ENCODE results near the gene SLIT3.

The SLIT3 gene

GRCh38 chr5:168780888-168781287, 520.1 kb downstream of the SLIT3 start:
- intact Hi-C loops (cut with micrococcal nuclease): no loop called here

DNA sequence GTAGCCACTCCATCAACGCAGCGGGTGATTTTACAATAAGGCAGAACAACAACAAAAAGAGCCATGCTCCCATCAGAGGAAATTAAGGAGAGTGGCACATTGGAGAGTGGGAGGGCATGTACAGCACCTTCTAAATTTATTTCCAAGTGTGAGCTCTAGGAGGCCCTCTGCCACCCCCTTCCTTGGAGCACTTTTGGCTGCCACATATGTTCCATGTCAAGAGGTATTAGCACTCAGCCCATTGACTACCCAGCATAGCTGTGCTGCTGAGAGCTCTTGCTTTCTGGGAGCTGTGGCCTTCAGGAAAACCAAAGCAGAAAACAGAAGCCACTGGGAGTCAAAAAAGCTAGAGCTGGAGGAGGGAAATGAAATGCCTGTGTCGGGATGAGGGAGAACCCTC, 521.6 kb downstream of the SLIT3 start:
- Mint-ChIP-seq H3K4me1 (ENCODE audit: low read depth) (peaks cover under 1% of the 10 kb centered on the region), H3K27me3 (peaks cover 4% of the 10 kb centered on the region), H3K4me3 (no peak overlapping the region), H3K27ac (no peak overlapping the region), H3K36me3 (ENCODE audit: low read depth) (no peaks in the 10 kb centered on the region), H3K9me3 (no peaks in the 10 kb centered on the region)
- intact Hi-C loops (cut with micrococcal nuclease): no loop called here

More at GRCh38 chr5:168780888-168781287, 520.1 kb downstream of the SLIT3 start:
- Mint-ChIP-seq H3K4me3 (no peak overlapping the region), H3K4me1 (ENCODE audit: low read depth) (peaks cover 5% of the 10 kb centered on the region), H3K36me3 (ENCODE audit: low read depth) (no peaks in the 10 kb centered on the region), H3K27me3 (peaks cover 4% of the 10 kb centered on the region), H3K27ac (no peak overlapping the region), H3K9me3 (no peaks in the 10 kb centered on the region)

DNA sequence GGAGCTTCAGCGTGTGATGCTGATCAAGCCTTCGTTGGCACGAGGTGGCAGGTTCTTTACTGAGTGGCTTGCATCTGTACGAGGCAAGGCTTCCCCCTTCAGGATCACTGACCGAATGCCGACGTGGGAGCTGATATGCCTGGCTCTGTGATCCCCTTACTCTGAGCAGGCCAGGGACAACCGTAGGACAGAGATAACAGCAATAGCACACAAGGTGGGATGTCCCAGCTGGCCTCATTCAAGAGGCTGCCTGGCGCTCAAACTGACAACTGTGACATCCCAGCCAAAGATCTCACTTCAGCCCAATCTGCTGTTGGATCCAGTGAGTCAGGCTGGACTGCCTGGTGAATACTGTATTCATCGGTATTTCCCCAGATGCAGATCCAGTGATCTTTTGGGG, 522.4 kb downstream of the SLIT3 start:
- Mint-ChIP-seq H3K4me1 (ENCODE audit: low read depth) (no peaks in the 10 kb centered on the region), H3K27me3 (peaks cover 4% of the 10 kb centered on the region), H3K9me3 (no peaks in the 10 kb centered on the region), H3K36me3 (ENCODE audit: low read depth) (no peaks in the 10 kb centered on the region), H3K4me3 (no peak overlapping the region), H3K27ac (no peak overlapping the region)
- intact Hi-C loops (cut with micrococcal nuclease): no loop called here

GRCh38 chr5:168777651-168778050, 523.3 kb downstream of the SLIT3 start:
- H3K27ac Mint-ChIP-seq: no peak overlapping the region
- peaks cover 1% of the 10 kb centered on the region for H3K27me3 Mint-ChIP-seq
- intact Hi-C loops (cut with micrococcal nuclease): no loop called here
- no peaks in the 10 kb centered on the region for H3K4me1 Mint-ChIP-seq (ENCODE audit: low read depth)
- no peaks in the 10 kb centered on the region for H3K36me3 Mint-ChIP-seq (ENCODE audit: low read depth)
- no peaks in the 10 kb centered on the region for H3K9me3 Mint-ChIP-seq
- H3K4me3 Mint-ChIP-seq: no peak overlapping the region

GRCh38 chr5:168776070-168776469, 524.9 kb downstream of the SLIT3 start:
- Mint-ChIP-seq H3K27me3 (peaks cover 1% of the 10 kb centered on the region), H3K4me3 (no peak overlapping the region), H3K36me3 (ENCODE audit: low read depth) (no peaks in the 10 kb centered on the region), H3K9me3 (no peaks in the 10 kb centered on the region), H3K27ac (no peak overlapping the region), H3K4me1 (ENCODE audit: low read depth) (no peaks in the 10 kb centered on the region)
- intact Hi-C loops (cut with micrococcal nuclease): no loop called here

GRCh38 chr5:168773226-168773625, 527.7 kb downstream of the SLIT3 start:
- Mint-ChIP-seq H3K4me3 (no peak overlapping the region), H3K27ac (no peak overlapping the region), H3K9me3 (peaks cover 3% of the 10 kb centered on the region), H3K4me1 (ENCODE audit: low read depth) (no peaks in the 10 kb centered on the region), H3K27me3 (peaks cover 3% of the 10 kb centered on the region), H3K36me3 (ENCODE audit: low read depth) (no peaks in the 10 kb centered on the region)
- intact Hi-C loops (cut with micrococcal nuclease): no loop called here

GRCh38 chr5:168772316-168772961, 528.5 kb downstream of the SLIT3 start:
- Mint-ChIP-seq H3K4me1 (ENCODE audit: low read depth) (no peaks in the 10 kb centered on the region), H3K36me3 (ENCODE audit: low read depth) (no peaks in the 10 kb centered on the region), H3K9me3 (peaks cover 9% of the 10 kb centered on the region), H3K27me3 (peaks cover 5% of the 10 kb centered on the region), H3K27ac (no peak overlapping the region), H3K4me3 (no peak overlapping the region)
- intact Hi-C loops (cut with micrococcal nuclease): no loop called here

GRCh38 chr5:168771678-168772077, 529.3 kb downstream of the SLIT3 start:
- H3K4me1 Mint-ChIP-seq (ENCODE audit: low read depth): no peaks in the 10 kb centered on the region
- H3K4me3 Mint-ChIP-seq: no peak overlapping the region
- H3K27me3 Mint-ChIP-seq: peaks cover 4% of the 10 kb centered on the region
- intact Hi-C loops (cut with micrococcal nuclease): no loop called here
- no peak overlapping the region for H3K27ac Mint-ChIP-seq
- no peaks in the 10 kb centered on the region for H3K36me3 Mint-ChIP-seq (ENCODE audit: low read depth)
- peaks cover 9% of the 10 kb centered on the region for H3K9me3 Mint-ChIP-seq

DNA sequence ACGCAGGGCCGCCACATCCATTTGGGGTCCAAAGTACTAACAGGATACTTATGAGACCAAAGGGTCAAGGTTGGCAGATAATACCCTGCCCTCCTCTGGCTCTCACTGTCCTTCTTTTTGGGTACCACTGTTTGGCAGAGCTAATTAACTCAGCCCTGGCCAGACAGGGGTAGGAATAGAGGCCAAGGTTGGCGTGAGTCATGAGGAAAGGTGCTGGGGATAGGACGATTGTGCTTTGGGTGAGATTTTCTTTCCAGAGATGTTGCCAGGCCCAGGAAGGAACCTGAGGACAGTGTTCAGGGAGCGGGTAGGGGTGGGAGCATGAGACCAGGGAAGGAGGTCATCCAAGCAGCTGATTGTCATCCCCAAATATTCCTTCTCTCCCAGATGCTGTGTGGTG, 529.9 kb downstream of the SLIT3 start:
- intact Hi-C loops (cut with micrococcal nuclease): no loop called here
- H3K36me3 Mint-ChIP-seq (ENCODE audit: low read depth): no peaks in the 10 kb centered on the region
- H3K4me3 Mint-ChIP-seq: no peak overlapping the region
- H3K27me3 Mint-ChIP-seq: peaks cover 4% of the 10 kb centered on the region
- no peak overlapping the region for H3K27ac Mint-ChIP-seq
- no peaks in the 10 kb centered on the region for H3K4me1 Mint-ChIP-seq (ENCODE audit: low read depth)
- peaks cover 9% of the 10 kb centered on the region for H3K9me3 Mint-ChIP-seq

- H3K27ac Mint-ChIP-seq: no peak overlapping the region
- intact Hi-C loops (cut with micrococcal nuclease): no loop called here
- H3K4me1 Mint-ChIP-seq (ENCODE audit: low read depth): no peaks in the 10 kb centered on the region
- H3K27me3 Mint-ChIP-seq: peaks cover 4% of the 10 kb centered on the region
- H3K4me3 Mint-ChIP-seq: no peak overlapping the region
- no peaks in the 10 kb centered on the region for H3K36me3 Mint-ChIP-seq (ENCODE audit: low read depth)
- H3K9me3 Mint-ChIP-seq: peaks cover 9% of the 10 kb centered on the region
Measured at GRCh38 chr5:168770036-168770498, 530.9 kb downstream of the SLIT3 start.

- Mint-ChIP-seq H3K4me1 (ENCODE audit: low read depth) (no peaks in the 10 kb centered on the region), H3K27ac (no peak overlapping the region), H3K36me3 (ENCODE audit: low read depth) (no peaks in the 10 kb centered on the region), H3K4me3 (no peak overlapping the region), H3K27me3 (peaks cover 4% of the 10 kb centered on the region), H3K9me3 (peaks cover 9% of the 10 kb centered on the region)
- intact Hi-C loops (cut with micrococcal nuclease): no loop called here
Measured at GRCh38 chr5:168768172-168768571, 532.8 kb downstream of the SLIT3 start.

GRCh38 chr5:168766426-168766700, 534.6 kb downstream of the SLIT3 start:
- H3K27ac Mint-ChIP-seq: no peak overlapping the region
- no peak overlapping the region for H3K4me3 Mint-ChIP-seq
- H3K36me3 Mint-ChIP-seq (ENCODE audit: low read depth): no peaks in the 10 kb centered on the region
- no peaks in the 10 kb centered on the region for H3K4me1 Mint-ChIP-seq (ENCODE audit: low read depth)
- peaks cover 4% of the 10 kb centered on the region for H3K27me3 Mint-ChIP-seq
- intact Hi-C loops (cut with micrococcal nuclease): no loop called here
- peaks cover 9% of the 10 kb centered on the region for H3K9me3 Mint-ChIP-seq

- no peak overlapping the region for H3K4me3 Mint-ChIP-seq
- H3K36me3 Mint-ChIP-seq (ENCODE audit: low read depth): no peaks in the 10 kb centered on the region
- peaks cover 9% of the 10 kb centered on the region for H3K9me3 Mint-ChIP-seq
- H3K4me1 Mint-ChIP-seq (ENCODE audit: low read depth): no peaks in the 10 kb centered on the region
- peaks cover 4% of the 10 kb centered on the region for H3K27me3 Mint-ChIP-seq
- no peak overlapping the region for H3K27ac Mint-ChIP-seq
- intact Hi-C loops (cut with micrococcal nuclease): no loop called here
Measured at GRCh38 chr5:168765551-168766425, 535.2 kb downstream of the SLIT3 start.

DNA sequence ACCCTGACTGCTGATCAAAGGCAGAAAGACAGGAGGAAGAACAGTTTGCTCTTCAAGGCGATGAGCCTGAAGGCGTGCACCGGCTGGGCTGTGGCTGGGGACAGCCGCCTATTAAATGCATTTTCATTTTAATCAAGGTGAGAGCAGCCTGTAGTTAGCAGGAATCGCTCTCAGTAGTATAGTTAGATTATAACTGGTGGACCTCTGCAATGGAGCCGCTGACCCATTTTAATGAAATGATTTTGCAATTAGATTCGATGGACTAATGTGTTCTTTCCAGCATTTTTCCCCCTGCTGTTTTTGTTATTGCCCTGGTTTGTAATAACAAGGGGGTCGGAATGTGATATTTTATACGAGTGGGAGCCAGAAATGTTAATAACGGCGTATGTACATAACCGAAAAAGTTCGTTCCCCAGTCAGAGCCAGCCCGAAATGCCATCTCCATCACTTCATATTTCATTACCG, 535.8 kb downstream of the SLIT3 start:
- H3K27ac Mint-ChIP-seq: no peak overlapping the region
- H3K36me3 Mint-ChIP-seq (ENCODE audit: low read depth): no peaks in the 10 kb centered on the region
- H3K9me3 Mint-ChIP-seq: peaks cover 9% of the 10 kb centered on the region
- intact Hi-C loops (cut with micrococcal nuclease): no loop called here
- H3K4me1 Mint-ChIP-seq (ENCODE audit: low read depth): no peaks in the 10 kb centered on the region
- peaks cover 4% of the 10 kb centered on the region for H3K27me3 Mint-ChIP-seq
- H3K4me3 Mint-ChIP-seq: no peak overlapping the region
